ENCODE measurements around the gene RAB11FIP4. TPM values are rescaled to one million over a fixed set of nuclear protein-coding genes. Genes with fewer than 3 reads are reported as not detected.

The RAB11FIP4 gene
- total RNA-seq, 1 experiment from 2014 or later, result 2.8 TPM

DNA sequence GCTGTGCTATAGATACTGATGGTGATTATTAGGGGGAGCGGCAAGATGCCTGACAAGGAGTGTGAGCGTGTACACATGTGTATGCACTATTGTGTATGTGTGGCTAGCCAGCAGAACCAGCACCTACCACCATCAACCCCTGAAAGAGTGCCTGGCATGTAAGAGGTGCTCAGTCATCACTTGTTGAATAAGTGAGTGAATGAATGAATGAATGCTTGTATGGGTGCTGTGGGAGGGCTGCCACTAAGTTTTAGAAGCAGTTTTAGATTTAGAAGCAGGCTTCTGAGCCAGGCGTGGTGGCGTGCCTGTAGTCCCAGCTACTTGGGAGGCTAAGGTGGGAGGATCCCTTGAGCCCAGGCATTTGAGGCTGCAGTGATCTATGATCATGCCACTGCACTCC lies 37.0 kb downstream of the RAB11FIP4 start:
- peaks cover 2% of the 10 kb centered on the region for H3K36me3 Mint-ChIP-seq (ENCODE audit: insufficient read depth, unreplicated experiment)
- H3K27ac Mint-ChIP-seq (ENCODE audit: low read depth, unreplicated experiment), result no peak overlapping the region
- no peak for TF ChIP-seq CTCF (IDR thresholded peaks at IDR 0.05; ENCODE audit: unreplicated experiment)
- H3K27me3 Mint-ChIP-seq (ENCODE audit: insufficient read depth, unreplicated experiment), result peaks cover 41% of the 10 kb centered on the region
- no peaks in the 10 kb centered on the region for H3K9me3 Mint-ChIP-seq (ENCODE audit: unreplicated experiment)
- H3K4me3 Mint-ChIP-seq (ENCODE audit: unreplicated experiment), result no peak overlapping the region
- ChIA-PET POLR2A (no interaction called here), CTCF (interaction anchor here (0.6 to 1.0 kb wide), 4 partner anchors 9 to 1044 kb away, joined by 3 to 6 read pairs (median 4); no protein-coding TSS in a partner anchor)
- no peak for DNase-seq (ENCODE audit: unreplicated experiment)
- BruUV-seq (replicated peaks), result no TSS peak
- no peaks in the 10 kb centered on the region for H3K4me1 Mint-ChIP-seq (ENCODE audit: insufficient read depth, unreplicated experiment)
- intact Hi-C loops (cut with micrococcal nuclease), result no loop called here

GRCh38 chr17:31431098-31431851 lies 39.8 kb downstream of the RAB11FIP4 start:
- Mint-ChIP-seq H3K27me3 (ENCODE audit: insufficient read depth, unreplicated experiment) (peaks cover 46% of the 10 kb centered on the region), H3K36me3 (ENCODE audit: insufficient read depth, unreplicated experiment) (no peaks in the 10 kb centered on the region), H3K4me3 (ENCODE audit: unreplicated experiment) (no peak overlapping the region), H3K27ac (ENCODE audit: low read depth, unreplicated experiment) (no peak overlapping the region), H3K9me3 (ENCODE audit: unreplicated experiment) (no peaks in the 10 kb centered on the region), H3K4me1 (ENCODE audit: insufficient read depth, unreplicated experiment) (no peaks in the 10 kb centered on the region)
- TF ChIP-seq CTCF (IDR thresholded peaks at IDR 0.05; ENCODE audit: unreplicated experiment), result no peak
- CTCF ChIA-PET, result interaction anchor here (0.6 to 1.4 kb wide), 4 partner anchors 40 to 569 kb away, joined by 3 to 6 read pairs (median 3); partner anchors contain the start of gene RAB11FIP4
- BruUV-seq (replicated peaks), result no TSS peak
- POLR2A ChIA-PET, result no interaction called here
- DNase-seq (ENCODE audit: unreplicated experiment), result no peak
- intact Hi-C loops (cut with micrococcal nuclease), result no loop called here

GRCh38 chr17:31431852-31432658 lies 40.6 kb downstream of the RAB11FIP4 start:
- no peak for DNase-seq (ENCODE audit: unreplicated experiment)
- H3K27ac Mint-ChIP-seq (ENCODE audit: low read depth, unreplicated experiment), result no peak overlapping the region
- H3K9me3 Mint-ChIP-seq (ENCODE audit: unreplicated experiment), result no peaks in the 10 kb centered on the region
- ChIA-PET POLR2A (no interaction called here), CTCF (interaction anchor here (0.6 kb wide), 1 partner anchor 40 kb away, joined by 6 read pairs; the partner anchor contains the start of gene RAB11FIP4)
- H3K4me1 Mint-ChIP-seq (ENCODE audit: insufficient read depth, unreplicated experiment), result no peaks in the 10 kb centered on the region
- H3K27me3 Mint-ChIP-seq (ENCODE audit: insufficient read depth, unreplicated experiment), result peaks cover 46% of the 10 kb centered on the region
- no peaks in the 10 kb centered on the region for H3K36me3 Mint-ChIP-seq (ENCODE audit: insufficient read depth, unreplicated experiment)
- no peak for TF ChIP-seq CTCF (IDR thresholded peaks at IDR 0.05; ENCODE audit: unreplicated experiment)
- BruUV-seq (replicated peaks), result no TSS peak
- no peak overlapping the region for H3K4me3 Mint-ChIP-seq (ENCODE audit: unreplicated experiment)
- intact Hi-C loops (cut with micrococcal nuclease), result no loop called here

DNA sequence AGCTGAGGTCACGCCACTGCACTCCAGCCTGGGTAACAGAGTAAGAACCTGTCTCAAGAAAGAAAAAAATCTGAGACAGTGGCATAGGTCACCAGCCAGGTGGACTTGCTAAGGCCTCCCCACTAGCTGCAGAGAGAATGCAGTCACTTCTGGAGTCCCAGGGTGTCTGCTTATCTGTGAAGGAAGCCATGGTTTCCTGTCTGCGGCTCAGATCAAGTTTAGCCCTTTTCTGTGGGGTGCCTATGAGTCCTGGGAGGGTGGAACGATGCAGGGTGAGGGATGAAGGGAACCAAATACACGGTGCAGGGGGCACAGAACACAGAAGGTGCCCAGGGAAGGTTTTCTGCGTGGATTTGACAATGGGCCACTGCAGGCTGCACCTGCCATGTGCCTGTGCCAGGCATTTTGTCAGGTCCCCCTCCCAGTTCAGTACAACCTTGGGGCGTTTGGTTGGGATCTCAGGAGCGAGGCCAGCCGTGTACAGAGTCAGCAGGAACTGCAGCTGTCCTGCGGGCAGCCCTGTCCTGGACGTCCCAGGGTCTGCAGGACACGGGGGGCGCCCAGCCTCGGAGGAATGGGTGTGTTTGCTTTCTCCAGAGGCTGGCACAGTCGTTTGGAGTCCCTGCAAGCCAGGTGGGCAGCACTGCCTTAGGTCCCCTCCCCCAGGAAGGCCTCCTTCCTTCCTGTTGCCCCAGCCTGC lies 41.8 kb downstream of the RAB11FIP4 start:
- CTCF ChIA-PET, result no interaction called here
- Mint-ChIP-seq H3K4me3 (ENCODE audit: unreplicated experiment) (no peak overlapping the region), H3K9me3 (ENCODE audit: unreplicated experiment) (no peaks in the 10 kb centered on the region), H3K4me1 (ENCODE audit: insufficient read depth, unreplicated experiment) (no peaks in the 10 kb centered on the region), H3K27me3 (ENCODE audit: insufficient read depth, unreplicated experiment) (peaks cover 50% of the 10 kb centered on the region), H3K36me3 (ENCODE audit: insufficient read depth, unreplicated experiment) (no peaks in the 10 kb centered on the region), H3K27ac (ENCODE audit: low read depth, unreplicated experiment) (no peak overlapping the region)
- DNase-seq (ENCODE audit: unreplicated experiment), result no peak
- POLR2A ChIA-PET, result no interaction called here
- intact Hi-C loops (cut with micrococcal nuclease), result no loop called here
- BruUV-seq (replicated peaks), result no TSS peak
- TF ChIP-seq CTCF (IDR thresholded peaks at IDR 0.05; ENCODE audit: unreplicated experiment), result no peak

Data from MCF 10A (cell line).